GM12872 (cell line): ENCODE data around the gene LZTR1.

Source experiments
- CTCF ChIP-seq: IDR thresholded peaks from 3 replicates; pipeline ENCODE4 v1.5.1; 2011; ENCODE audit warnings: low read depth, mild to moderate bottlenecking, low read length, moderate library complexity; ENCODE audit not compliant: insufficient read depth

LZTR1 gene

DNA sequence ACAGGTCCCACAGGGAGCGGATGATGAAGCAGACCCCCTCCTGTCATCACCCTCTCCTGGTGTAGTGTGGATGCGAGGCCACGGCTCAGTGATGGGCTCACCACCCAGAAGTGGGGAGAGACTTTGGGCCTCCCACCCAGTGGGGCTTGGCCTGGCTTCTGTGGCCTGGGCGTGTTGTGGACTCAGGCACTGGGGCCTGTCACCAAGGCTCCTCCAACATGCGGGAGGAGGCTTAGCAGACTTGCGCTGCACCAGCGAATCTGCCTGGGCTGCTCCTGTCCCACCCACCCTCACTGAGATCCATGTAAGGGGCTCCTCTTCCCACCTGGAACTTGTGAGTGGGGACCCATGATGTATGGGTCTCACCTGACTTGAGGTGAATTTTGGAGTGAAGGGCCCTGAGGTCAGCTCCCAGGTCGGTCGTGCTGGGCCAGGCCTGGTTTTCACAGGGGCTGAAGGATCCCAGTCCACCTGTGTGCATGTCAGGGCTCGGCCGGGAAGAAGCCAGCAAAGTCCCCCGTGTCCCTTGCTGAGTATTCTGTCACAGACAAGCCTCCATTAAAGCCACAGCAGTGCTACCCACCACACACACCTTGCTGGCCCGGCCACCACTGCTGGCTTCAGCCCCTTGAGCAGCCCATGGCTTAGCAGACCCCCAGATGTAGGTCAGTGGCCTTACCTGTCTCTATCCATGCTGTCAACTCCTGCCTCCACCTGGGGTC, 15.6 kb downstream of the LZTR1 start:
- TF ChIP-seq CTCF, result no peak

DNA sequence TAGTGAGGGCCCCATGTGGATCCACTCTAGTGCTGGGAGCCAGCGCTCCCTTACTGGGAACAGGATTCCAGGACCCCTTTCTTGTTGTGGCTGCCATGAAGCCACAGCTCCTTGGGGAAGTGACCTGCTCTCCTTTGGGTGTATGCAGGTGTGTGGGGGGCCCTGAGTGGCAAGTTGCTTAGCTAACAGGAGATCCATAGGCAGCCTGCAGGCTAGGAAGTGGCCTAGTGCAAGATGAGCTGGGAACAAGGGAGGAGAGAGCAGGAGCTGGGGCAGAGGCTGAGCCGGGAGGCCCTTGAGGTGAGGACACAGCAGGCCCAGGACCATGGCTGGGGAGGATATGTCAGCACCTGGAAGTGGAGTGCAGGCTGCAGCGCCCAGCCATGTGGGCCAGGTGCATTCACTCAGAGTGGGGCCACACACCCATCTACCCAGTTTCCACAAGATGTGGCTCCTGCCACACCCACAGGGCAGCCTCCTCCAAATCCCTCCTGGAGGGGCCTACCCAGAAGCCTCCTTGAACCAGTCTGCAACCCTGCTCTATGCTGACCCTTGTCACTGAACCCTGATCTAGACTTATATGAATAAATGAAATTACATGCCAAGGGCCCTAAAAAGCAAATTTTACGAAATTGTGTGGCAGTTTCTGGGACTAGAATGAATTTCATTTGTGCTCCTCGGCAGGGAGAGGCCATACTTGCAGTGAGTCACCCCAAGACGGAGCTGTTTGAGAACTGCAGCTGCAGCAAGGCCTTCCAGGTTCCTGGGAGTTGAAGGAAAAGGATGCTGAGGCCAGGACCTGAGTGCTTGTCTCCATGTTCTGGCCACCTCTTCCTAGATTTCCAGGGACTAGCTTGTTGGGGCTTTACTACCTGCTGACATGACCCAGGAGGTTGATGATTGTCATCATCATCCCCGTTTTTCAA, 16.6 kb downstream of the LZTR1 start:
- TF ChIP-seq CTCF, result no peak

DNA sequence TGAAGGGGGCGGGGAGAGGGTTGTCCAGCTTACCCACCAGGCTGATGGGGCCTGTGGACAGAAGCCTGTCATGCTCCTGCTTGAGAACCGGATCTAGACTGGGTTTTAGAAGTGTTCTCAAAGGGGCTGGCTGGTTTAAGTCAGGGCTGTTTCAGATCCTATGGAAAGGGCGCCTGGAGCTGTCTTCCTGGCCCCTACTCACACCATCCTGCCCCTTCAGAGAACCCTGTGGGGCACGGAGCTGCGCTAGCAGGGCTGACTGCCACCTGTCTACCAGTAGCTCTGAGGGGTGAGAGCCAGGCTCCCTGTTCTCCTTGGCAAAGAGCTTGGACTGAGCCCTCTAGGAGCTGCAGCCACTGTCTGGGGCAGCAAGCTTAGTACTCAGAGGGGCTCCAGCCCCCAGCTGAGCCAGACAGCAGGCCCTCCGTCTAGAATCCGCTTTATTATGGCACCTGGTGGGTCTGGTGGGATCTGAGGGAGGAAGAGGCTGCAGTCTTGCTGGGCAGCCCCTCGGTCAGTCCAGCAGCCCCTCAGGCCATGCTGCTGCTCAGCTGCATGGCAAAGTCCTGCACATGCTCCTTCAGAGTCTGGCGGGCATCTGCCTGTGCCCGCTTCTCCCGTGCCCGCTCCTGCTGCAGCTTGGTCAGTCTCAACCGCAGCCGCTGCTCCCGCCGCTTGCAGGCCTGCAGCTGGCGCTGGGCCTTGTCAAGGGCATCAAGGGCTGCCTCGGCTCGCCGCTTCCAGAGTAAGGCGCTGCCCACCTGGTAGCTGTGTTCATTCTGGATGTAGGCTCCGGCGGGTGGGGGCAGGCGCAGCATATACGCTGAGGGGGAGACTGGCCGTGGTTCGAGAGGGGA, 17.5 kb downstream of the LZTR1 start:
- no peak for TF ChIP-seq CTCF

DNA sequence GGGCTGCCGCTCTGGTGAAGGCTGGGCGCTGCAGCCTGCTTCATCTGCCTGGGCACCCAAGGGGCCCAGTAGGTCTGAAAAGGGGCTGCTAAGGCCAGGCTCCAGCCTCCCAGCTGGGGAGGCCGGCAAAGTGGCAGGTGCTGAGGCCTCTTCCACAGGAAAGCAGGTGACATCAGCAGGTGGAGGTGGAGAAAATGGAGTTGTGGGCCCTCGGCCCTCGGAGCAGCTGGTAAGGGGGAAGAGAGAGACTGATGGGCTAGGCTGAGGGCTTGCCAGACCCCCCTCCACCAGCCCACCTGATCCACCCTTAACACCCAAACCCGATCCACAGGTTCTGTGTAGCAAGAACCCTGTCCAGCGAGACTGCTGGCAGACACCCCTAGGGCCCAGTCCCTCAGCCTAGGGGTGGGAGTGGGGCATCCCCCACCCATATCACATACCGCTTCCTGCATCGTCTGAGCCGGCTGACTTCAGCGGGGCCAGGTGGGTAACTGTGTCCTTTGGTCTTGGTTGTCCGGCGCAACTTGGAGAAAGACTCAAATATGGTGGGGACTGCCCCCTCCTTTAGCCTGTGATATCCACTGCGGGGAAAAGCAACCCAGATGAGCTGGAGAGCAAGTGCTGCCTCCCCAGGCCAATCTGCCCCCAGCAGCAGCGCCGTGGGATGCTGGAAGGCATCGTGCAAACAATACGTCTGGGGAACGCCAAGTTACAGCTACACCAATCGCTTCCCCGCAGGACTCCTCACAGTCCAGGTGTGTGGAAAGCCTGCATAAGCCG, 18.3 kb downstream of the LZTR1 start:
- no peak for TF ChIP-seq CTCF

DNA sequence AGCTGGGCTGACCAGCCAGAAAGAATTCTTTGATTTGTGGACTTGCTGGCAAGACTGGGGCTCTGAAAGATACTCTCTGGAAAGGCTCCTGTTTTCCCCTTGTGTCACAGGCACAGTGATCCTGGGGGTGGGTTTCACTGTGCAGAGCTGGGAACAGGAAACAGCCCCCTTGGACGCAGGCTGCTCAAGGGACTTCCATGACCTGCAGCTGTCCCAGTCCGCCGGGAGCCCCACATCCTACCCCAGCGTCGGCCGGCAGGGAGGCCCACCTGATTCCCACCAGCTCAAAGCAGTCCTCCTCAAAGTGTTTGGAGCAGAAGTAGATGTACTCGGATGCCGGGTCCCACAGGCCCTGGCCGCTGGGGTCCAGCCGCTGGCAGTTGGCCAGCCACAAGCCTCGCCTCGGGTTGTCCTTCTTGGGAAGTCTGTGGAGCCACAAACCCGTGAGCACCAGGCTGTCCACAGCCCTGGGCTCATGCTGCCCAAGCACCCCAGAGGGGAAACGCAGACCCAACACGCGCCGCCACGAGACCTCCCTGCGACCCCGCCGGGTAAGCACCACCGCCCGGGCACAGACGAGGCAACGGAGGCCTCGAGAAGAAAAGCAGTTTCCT, 19.0 kb downstream of the LZTR1 start:
- TF ChIP-seq CTCF, result no peak

GRCh38 chr22:21001601-21002325, 19.7 kb downstream of the LZTR1 start, which contains the start of gene THAP7:
Gene THAP7 (minus strand): TSS chr22:21002118. CDS start chr22:21001911, 207 bp downstream.
- TF ChIP-seq CTCF, result no peak
